ENCODE measurements around the gene APMAP. TPM values are rescaled to one million over a fixed set of nuclear protein-coding genes. Genes with fewer than 3 reads are reported as not detected.
"Not testable (repeated sequence)": the region's sequence is repeated elsewhere in the genome, so short reads cannot be mapped to it uniquely, and the experiment has no call there.

APMAP gene
- total RNA-seq, 1 donor = 40.7 TPM

GRCh38 chr20:24948939-24949679 lies 43.4 kb downstream of the APMAP start, which contains the start of gene CST7:
CST7 (plus strand) TSS chr20:24949269; CDS start chr20:24949506, 237 bp downstream.
- no peak for DNase-seq (ENCODE audit: low read depth)
- no peak for TF ChIP-seq CTCF (IDR thresholded peaks at IDR 0.05; ENCODE audit: insufficient read depth, low read length)
- no peak within 1 kb of the TSS for H3K4me3 ChIP-seq (ENCODE audit: low read depth, low read length)

- not testable (repeated sequence) for H3K4me3 ChIP-seq (ENCODE audit: low read depth, low read length); DNase-seq (ENCODE audit: low read depth)
Observed at GRCh38 chr20:24948396-24948938, 44.1 kb downstream of the APMAP start.

GRCh38 chr20:24946376-24946775 lies 46.2 kb downstream of the APMAP start:
- not testable (repeated sequence) for H3K4me3 ChIP-seq (ENCODE audit: low read depth, low read length); DNase-seq (ENCODE audit: low read depth)

- no peak overlapping the region for H3K4me3 ChIP-seq (ENCODE audit: low read depth, low read length)
- no peak for TF ChIP-seq CTCF (IDR thresholded peaks at IDR 0.05; ENCODE audit: insufficient read depth, low read length)
- DNase-seq (ENCODE audit: low read depth) = no peak
Observed at GRCh38 chr20:24943731-24944130, 48.8 kb downstream of the APMAP start.

GRCh38 chr20:24943196-24943595 lies 49.4 kb downstream of the APMAP start:
- no peak for TF ChIP-seq CTCF (IDR thresholded peaks at IDR 0.05; ENCODE audit: insufficient read depth, low read length)
- H3K4me3 ChIP-seq (ENCODE audit: low read depth, low read length) = no peak overlapping the region
- DNase-seq (ENCODE audit: low read depth) = no peak

- no peak for TF ChIP-seq CTCF (IDR thresholded peaks at IDR 0.05; ENCODE audit: insufficient read depth, low read length)
- DNase-seq (ENCODE audit: low read depth) = no peak
- H3K4me3 ChIP-seq (ENCODE audit: low read depth, low read length) = no peak overlapping the region
Observed at GRCh38 chr20:24942679-24943078, 49.9 kb downstream of the APMAP start.

GRCh38 chr20:24939036-24939435 lies 53.5 kb downstream of the APMAP start:
- no peak for DNase-seq (ENCODE audit: low read depth)
- no peak for TF ChIP-seq CTCF (IDR thresholded peaks at IDR 0.05; ENCODE audit: insufficient read depth, low read length)
- no peak overlapping the region for H3K4me3 ChIP-seq (ENCODE audit: low read depth, low read length)

- no peak overlapping the region for H3K4me3 ChIP-seq (ENCODE audit: low read depth, low read length)
- no peak for TF ChIP-seq CTCF (IDR thresholded peaks at IDR 0.05; ENCODE audit: insufficient read depth, low read length)
- DNase-seq (ENCODE audit: low read depth) = no peak
Observed at GRCh38 chr20:24938498-24938897, 54.1 kb downstream of the APMAP start.

Measured in fibroblast of the aortic adventitia (primary cell).